Thymus (tissue), 11 donors: ENCODE data around the gene PEMT. TPM values are rescaled to one million over a fixed set of nuclear protein-coding genes. Genes with fewer than 3 reads are reported as not detected.

ENCODE experiments used
- DNase-seq, 9 donors: peaks; one replicate each; pipeline ENCODE4 v3.0.0-alpha.2; 2013; ENCODE audit warnings: low spot score in 9 of 9, low read depth in 6 of 9, missing footprints in 1 of 9
- H3K27ac ChIP-seq, 2 donors: one replicate each; pipeline ENCODE4 v1.5.1; 2013; ENCODE audit warnings: control low read depth in 1 of 2, low read depth in 1 of 2, low read length in 1 of 2, mild to moderate bottlenecking in 1 of 2, moderate library complexity in 1 of 2
- H3K27me3 ChIP-seq, 2 donors: one replicate each; pipeline ENCODE4 v1.5.1; 2013; ENCODE audit warnings: low read length in 1 of 2; ENCODE audit not compliant: control insufficient read depth in 2 of 2, insufficient read depth in 1 of 2
- H3K36me3 ChIP-seq, 2 donors: one replicate each; pipeline ENCODE4 v1.5.1; 2013; ENCODE audit warnings: low read length in 1 of 2, mild to moderate bottlenecking in 1 of 2, moderate library complexity in 1 of 2; ENCODE audit not compliant: control insufficient read depth in 2 of 2, insufficient read depth in 2 of 2
- H3K4me1 ChIP-seq, 2 donors: one replicate each; pipeline ENCODE4 v1.5.1; 2013; ENCODE audit warnings: low read length in 2 of 2; ENCODE audit not compliant: control insufficient read depth in 2 of 2, insufficient read depth in 2 of 2
- H3K4me3 ChIP-seq, 2 donors: one replicate each; pipeline ENCODE4 v1.5.1; 2013; ENCODE audit warnings: low read length in 2 of 2, control low read depth in 1 of 2, mild to moderate bottlenecking in 1 of 2
- H3K9me3 ChIP-seq, 2 donors: one replicate each; pipeline ENCODE4 v1.5.1; 2013; ENCODE audit warnings: low read length in 1 of 2, mild to moderate bottlenecking in 1 of 2; ENCODE audit not compliant: control insufficient read depth in 2 of 2, insufficient read depth in 1 of 2
- WGBS: extraction: QIAGEN DNeasy Blood & Tissue Kit; methylation state at CpG from one replicate; pipeline ENCODE4 v1.1.7; 2013; 5-methylcytosine and 5-hydroxymethylcytosine counted together
- polyA plus RNA-seq: library from polyadenylated mRNA; stranded (reverse); fragments of 200-250 nt; gene quantifications from one replicate; pipeline ENCODE4 v1.2.3, GENCODE V29; 2013
- total RNA-seq: library from RNA; stranded (reverse); fragments of 120-200 nt; gene quantifications from one replicate; pipeline ENCODE4 v1.2.4, GENCODE V29; 2013
- donor health status: healthy.

Gene PEMT
- total and polyA plus RNA-seq, 2 donors: 14.1 to 67.8 TPM

DNA sequence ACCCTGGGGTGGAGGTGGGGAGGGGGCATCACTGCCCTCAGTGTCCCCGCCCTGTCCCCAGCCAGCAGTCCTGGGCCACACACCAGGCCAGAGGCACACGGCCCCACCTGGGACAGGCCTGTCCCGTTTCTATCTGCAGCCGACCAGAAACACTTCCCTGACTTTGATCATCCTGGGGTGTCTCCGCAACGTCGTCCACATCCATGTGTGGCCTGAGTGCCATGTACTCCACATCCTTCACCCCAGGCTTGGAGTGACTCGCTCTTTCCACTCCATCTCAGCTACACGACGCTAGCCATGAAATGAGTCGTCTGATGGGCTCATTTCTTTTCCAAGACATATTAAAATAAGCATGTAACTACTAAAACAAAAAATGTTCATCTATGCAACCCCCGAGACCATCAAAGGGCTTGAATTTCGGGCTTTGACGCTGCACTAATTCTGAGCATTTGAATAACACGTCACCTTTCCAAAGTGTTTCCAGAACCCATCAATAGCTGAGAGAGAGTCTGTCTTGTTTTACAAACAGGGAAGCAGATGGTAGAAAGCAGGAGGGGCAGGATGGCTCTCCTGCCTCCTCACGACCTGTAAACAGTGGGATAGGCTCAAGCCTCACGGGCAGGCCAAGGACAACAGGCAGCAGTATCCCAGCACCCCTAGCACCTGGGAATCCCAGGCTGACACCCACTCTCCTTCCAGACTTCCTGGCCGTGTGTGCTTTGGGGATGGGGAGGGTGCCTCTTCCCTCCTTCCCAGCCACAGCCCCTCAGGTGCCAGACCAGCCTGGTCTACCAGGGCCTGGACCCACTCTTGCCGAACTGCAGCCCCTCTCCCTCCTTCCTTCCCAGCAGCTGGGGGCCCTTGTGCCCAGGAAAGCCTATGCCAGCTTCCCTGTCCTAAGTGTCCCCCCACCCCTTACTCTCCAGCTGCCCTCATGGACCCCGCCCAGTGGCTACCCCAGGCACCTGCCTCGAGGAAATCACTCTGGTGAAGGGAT is 75.3 kb downstream of the PEMT start:
- Histone ChIP-seq H3K4me3 (no peak overlapping the region), H3K4me1 (peaks cover 0 to 28% of the 10 kb centered on the region in 2 donors), H3K27ac (peak overlapping the region; percentile 36 to 77), H3K27me3 (no peaks in the 10 kb centered on the region), H3K36me3 (no peaks in the 10 kb centered on the region), H3K9me3 (peaks cover 0 to 2% of the 10 kb centered on the region in 2 donors)
- WGBS: 91% methylated on average over 21 of the region's 21 CpGs
- no peak for DNase-seq

DNA sequence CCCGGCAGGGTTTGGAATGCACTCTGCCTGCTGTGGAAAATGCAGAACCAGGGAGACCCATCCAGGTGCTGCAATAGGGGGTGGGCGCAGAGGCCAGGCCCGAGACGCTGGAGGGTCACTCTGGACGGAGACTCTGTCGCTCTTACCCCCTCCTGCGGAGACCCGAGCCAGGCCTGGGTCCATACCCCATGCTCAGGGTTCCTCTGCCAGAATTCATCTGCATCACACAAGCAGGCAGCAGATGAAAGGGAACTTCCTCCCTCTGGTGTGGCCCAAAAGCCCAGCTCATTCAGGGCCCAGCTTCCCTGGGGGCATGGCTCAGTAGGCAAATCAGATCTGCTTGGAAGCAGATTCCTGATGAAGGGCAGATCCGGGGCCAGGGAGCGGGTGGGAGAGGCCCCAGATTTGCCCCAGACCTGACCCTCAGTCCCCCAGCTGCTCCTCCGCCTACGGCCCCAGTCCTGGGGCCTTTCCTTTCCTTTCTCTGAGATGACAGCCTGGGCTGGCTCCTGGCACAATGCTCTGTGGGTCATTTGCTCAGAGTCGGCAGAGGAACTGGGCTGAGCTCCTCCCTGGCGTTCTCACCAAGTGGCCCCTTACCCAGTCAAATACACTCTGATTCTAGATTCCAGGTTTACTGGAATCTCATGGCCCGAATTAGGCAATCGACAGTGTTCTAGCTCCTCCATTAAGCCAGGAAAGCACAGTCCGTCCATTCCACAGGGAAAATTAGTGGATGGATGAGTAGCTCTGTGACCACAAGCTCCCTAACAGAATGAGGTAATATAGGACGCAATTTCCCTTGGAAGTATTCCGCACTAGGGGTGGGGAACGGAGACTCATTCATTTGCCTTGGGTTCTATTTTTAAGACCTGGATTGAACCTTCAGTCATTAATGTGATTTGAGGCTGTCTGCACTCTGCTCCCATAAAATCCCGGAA is 76.2 kb downstream of the PEMT start:
- Histone ChIP-seq H3K27me3 (no peaks in the 10 kb centered on the region), H3K4me3 (no peak overlapping the region), H3K36me3 (no peaks in the 10 kb centered on the region), H3K4me1 (peaks cover 0 to 37% of the 10 kb centered on the region in 2 donors), H3K27ac (peak overlapping the region in 1 of 2 donors; percentile 64), H3K9me3 (peaks cover 0 to 2% of the 10 kb centered on the region in 2 donors)
- DNase-seq: no peak
- 96% methylated on average over 21 of the region's 21 CpGs for whole genome bisulfite sequencing

DNA sequence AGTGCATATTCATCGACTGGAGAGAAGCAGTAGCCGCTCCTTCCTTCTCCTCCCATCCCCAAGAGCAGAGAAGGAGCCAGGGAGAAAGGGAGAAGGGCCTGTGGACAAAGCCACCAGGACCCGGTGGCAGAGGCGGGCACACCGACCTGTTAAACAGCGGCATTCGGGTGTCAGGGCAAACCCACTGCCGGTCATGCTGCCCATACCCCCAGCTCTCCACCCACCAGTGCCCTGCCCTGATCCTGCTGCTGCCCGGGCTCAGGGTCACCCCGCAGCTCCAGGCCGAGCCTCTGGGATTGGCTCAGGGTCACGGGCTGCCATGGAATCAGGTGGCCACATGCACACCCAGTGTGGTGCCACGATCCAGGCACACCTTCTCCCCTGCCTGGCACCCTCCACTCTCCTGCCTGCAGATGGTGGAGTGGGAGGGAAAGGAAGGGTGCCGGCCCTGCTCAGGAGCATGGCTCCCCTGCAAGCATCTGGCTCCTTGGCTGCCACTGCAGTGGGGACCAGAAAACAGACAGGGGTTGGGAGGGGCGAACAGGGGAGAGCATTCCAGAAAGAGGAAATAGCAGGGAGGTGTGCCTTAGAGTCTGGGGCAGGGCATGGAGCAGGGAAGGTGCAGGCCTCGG is 77.0 kb downstream of the PEMT start:
- Histone ChIP-seq H3K9me3 (peaks cover 0 to 2% of the 10 kb centered on the region in 2 donors), H3K27me3 (no peaks in the 10 kb centered on the region), H3K4me3 (no peak overlapping the region), H3K4me1 (peaks cover 0 to 45% of the 10 kb centered on the region in 2 donors), H3K27ac (no peak overlapping the region), H3K36me3 (no peaks in the 10 kb centered on the region)
- 97% methylated on average over 16 of the region's 16 CpGs for WGBS
- DNase-seq: no peak

DNA sequence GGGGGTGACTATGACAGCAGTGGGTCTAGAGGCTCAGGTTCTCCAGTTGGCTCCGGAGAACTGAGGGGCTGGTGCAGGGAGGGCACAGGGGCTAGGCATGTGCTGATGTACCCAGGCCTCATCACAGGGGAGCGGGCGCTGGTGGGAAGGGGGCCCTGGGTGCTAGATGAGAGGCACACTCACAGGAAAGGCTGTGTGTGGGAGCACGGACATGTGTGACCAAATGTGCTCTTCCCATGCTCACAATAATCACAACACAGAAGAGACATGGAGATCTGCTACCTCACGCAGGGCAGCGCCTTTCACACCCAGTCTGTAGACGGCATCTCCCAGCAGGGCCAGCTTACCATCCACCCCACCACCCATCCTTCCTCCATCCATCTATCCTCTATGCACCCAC is 77.9 kb downstream of the PEMT start:
- H3K4me3 ChIP-seq: no peak overlapping the region
- H3K27ac ChIP-seq: no peak overlapping the region
- WGBS: 98% methylated on average over 7 of the region's 7 CpGs
- no peaks in the 10 kb centered on the region for H3K36me3 ChIP-seq
- H3K9me3 ChIP-seq: peaks cover 0 to 2% of the 10 kb centered on the region in 2 donors
- H3K4me1 ChIP-seq: peaks cover 0 to 50% of the 10 kb centered on the region in 2 donors
- H3K27me3 ChIP-seq: no peaks in the 10 kb centered on the region
- no peak for DNase-seq

DNA sequence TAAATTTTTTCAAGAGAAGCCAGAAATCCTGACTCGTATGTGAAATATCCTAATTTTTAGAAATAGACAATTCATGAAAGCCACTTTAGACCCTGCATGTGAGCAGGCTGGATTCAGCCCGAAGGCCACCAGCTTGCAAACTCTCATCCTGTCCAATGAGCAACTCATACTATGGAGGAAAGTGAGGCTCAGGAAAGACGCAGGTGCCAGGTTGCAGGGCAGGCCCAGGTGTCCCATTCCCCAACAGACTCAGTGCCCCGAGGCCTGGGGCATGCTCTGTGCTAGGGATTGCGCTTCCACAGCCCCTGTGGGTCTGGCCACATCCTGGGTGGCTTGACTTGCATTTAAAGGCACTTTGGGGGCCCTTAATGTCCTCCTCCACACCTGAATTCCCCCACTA is 78.6 kb downstream of the PEMT start:
- H3K27ac ChIP-seq: no peak overlapping the region
- no peaks in the 10 kb centered on the region for H3K36me3 ChIP-seq
- no peak overlapping the region for H3K4me3 ChIP-seq
- WGBS: 93% methylated on average over 5 of the region's 5 CpGs
- DNase-seq: no peak
- H3K4me1 ChIP-seq: peaks cover 0 to 51% of the 10 kb centered on the region in 2 donors
- H3K27me3 ChIP-seq: no peaks in the 10 kb centered on the region
- peaks cover 0 to 2% of the 10 kb centered on the region in 2 donors for H3K9me3 ChIP-seq

DNA sequence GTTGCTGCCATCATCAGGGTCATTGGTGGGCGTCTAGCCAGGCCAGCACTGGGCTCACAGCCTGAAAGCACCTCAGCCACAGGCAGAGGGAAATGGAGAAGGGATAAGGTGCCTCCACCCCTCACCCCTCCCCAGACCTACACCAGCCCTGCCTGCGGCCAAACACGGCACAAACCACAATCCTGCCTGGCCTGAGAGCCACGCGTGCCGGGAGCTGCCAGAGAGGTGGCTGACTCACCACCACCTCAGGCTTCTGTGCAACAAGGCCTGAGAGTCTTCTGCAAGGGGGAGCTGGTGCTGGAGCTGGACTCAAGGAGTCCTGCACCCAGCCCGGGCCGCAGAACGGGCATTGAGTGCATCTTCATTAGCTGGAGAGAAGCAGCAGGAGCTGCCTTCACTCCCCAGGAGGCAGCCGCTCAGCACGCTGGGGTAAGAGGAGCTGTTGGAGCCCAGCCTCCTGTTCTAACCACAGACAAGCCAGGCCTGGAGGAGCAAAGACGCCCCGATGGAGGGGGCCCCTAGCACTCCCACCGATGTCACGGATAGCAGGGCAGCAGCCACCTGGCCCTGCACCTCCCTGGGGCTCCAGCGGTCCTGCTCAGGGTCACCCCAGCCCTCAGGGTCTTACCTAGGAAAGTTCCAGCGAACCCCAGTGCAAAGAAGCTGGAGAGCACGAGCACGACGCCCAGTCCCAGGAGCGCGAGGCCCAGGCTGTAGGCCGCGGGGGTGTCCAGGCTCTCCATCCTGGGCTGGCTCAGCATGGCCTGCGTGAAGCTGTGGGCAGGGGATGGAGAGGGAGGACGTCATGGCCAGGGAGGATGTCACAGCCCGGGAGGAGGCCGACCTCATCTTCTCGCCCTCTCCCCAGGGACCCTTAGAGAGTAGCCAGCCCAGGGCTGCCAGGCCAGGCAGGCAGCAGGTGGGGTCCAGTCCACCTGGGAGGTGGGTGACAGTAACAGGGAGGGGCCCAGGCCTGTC is 79.3 kb downstream of the PEMT start:
- no peaks in the 10 kb centered on the region for H3K27me3 ChIP-seq
- DNase-seq: peak in 1 of 9 donors; percentile 41
- WGBS: 66% methylated on average over 29 of the region's 29 CpGs
- H3K36me3 ChIP-seq: no peaks in the 10 kb centered on the region
- H3K4me1 ChIP-seq: peaks cover 0 to 51% of the 10 kb centered on the region in 2 donors
- no peak overlapping the region for H3K4me3 ChIP-seq
- peaks cover 0 to 2% of the 10 kb centered on the region in 2 donors for H3K9me3 ChIP-seq
- H3K27ac ChIP-seq: no peak overlapping the region

GRCh38 chr17:17511293-17511741 is 80.2 kb downstream of the PEMT start:
- peaks cover 0 to 46% of the 10 kb centered on the region in 2 donors for H3K4me1 ChIP-seq
- no peaks in the 10 kb centered on the region for H3K36me3 ChIP-seq
- 70% methylated on average over 12 of the region's 12 CpGs for WGBS
- no peaks in the 10 kb centered on the region for H3K9me3 ChIP-seq
- H3K27me3 ChIP-seq: no peaks in the 10 kb centered on the region
- H3K27ac ChIP-seq: no peak overlapping the region
- peak in 1 of 9 donors; percentile 25 for DNase-seq
- no peak overlapping the region for H3K4me3 ChIP-seq
